GM18868 (cell line): ENCODE results near the gene CFAP99.
A peak's percentile ranks its signal among the peaks of the same experiment; 100 is the strongest.
"Not testable (repeated sequence)": the region's sequence is repeated elsewhere in the genome, so short reads cannot be mapped to it uniquely, and the experiment has no call there.

Experiments
- ATAC-seq: cut with Tn5 transposase; IDR thresholded peaks from one replicate; pipeline ENCODE4 v1.9.1; 2021; ENCODE audit warnings: mild to moderate bottlenecking, moderate library complexity; ENCODE audit not compliant: unreplicated experiment

CFAP99 gene

DNA sequence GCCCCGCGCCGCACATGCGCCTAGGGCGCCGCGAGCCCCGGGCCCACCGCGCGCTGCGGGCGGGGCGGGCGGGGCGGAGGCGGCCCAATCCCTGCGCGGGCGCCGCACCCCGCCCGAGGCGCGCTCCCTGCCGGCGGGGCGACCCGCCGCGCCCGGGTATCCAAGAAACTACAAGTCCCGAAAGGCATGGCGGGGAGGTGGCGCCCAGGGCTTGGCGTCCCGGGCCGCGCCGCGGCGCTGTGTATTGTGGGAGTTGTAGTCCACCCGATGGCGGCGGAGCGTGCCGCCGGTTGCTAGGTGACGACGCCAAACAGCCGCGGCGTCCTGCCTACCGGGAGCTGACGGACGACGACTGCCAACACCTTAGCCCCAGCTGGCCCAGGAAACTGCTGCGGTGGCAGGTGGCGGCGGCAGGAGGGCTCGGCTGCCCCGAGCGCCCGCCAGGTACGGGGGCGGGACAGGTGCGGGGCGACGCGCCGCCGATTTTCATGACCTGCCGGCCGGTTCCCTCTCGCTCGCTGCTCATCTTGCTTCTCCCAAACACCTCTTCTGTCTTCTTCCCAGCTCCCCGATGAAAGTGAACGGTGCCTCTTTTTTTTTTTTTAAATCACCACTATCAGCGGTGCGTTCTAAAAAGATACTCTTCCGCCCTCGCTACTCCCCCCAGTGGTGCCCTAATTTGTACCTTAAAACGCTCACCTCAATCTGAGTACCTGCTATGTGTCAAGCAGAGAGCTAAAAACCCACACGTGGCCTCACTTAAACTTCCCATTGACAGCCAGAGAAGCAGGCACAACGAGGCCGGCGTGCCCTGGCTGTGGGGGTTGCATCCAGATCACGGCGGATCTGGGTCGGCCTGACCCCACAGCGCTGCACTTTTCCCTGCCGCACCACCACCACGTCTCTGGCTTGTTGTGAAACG is at the start of gene CFAP99:
Gene CFAP99 (plus strand): TSS at position 306 of the 922 bp plus-strand sequence.
- peak; percentile 91 for ATAC-seq

DNA sequence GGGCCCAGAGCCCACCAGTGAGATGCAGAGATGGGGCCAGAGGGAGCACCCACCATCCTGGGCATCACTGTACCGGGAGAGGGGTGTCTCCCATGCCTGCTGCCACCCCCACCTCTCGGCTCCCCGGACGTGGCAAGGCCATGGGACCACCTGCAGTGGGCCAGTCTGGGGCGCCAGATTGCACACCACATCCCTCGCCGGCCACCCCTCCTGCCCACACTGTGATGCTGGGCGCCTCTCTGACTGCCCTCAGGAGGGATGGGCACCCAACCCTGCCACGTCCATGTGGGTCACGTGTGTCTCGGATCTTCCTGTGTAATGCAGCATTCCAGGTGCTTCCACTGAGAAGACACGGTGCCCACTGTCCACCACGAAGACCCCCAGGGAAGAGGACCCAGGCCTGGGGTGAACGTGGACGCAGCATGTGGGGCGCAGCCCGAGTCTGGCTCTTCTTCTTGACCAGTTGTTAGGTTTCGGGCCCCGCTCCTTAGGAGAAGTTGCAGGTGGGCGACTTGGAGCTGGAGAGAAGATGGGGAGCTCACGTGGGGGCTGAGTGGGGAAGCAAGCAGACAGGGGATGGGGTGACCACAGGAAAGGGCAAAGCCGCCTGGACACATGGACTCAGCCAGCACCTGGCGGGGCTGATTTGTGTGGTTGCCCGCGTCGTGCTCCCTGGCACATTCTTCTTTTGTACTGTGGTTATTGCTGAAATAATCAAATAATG is 48.0 kb upstream of the CFAP99 start:
- ATAC-seq, result no peak

DNA sequence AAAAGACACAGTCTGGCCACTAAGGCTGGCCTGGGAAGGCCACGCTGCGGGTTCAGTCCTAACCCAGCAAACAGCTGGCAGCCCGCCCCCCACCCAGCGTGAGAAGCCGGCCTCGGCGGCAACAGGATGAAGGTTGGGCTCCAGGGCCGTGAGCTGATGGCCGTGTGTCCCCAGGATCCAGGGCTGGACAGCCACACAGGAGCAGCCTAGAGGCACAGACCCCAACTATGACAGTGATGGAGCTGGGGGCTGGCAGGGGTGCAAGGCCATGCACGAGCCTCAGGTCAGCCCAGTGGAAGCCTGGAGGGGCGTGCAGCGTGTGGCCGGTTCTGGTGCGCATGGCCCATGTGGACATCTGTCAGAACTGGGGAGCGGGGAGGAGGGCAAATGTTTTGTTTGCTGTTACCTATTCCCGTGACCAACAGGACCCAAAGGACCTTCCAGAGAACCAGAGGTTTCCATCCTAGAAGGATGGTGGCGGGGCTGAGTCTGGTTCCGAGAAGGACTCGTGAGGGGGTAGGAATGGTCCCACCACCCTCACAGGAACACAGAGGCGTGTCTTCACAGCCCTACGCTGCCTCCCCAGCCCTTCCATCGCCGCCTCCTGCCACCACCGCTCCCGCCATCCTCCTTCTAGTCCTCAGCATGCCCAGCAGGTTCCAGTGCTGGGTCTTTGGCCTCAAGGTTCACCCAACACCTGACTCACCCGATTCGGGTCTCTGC is 46.8 kb upstream of the CFAP99 start:
- no peak for ATAC-seq

DNA sequence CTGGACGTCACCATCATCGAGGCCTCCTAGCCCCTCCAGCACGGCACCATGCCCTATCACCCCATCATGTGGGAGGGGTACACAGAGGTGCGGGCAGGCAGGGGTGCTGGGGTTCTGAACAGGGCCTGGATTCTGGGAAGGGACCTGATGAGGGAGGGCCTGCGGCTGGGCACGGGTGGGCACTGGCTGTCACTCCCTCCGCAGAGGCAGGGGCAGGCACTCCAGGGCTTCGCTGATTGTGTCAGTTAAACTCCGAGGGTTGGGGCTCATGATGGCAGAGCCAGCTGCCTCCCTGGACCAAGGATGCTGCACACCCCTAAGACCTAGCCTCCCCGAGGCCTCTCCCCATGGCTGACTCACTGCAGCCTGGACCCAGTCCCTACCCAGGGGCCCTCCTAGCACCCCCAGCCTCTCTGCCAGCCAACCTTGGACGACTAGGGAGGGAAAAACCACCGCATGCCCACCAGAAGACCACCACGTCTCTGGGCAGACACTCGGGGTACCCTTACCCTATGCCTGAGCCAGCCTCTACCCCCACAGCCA is 46.2 kb upstream of the CFAP99 start:
- ATAC-seq, result no peak

DNA sequence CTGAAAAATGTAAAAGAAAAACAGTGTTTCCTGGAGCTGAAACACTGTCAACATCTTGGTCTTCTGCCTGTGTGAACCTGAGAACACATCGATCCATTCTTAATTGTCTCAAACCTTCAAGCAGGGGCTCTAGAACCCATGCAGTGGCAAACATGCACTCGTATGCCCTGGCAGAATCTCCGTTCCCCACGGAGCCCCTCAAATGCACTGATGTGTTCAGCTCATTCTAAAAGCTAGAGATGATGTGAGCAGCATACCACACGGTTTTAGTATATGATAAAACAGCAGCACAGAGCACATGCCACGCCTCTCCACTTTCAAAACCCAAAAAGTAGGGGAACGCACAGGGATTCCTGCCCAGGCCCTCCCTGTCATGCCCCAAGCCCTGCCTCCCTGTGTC is 45.2 kb upstream of the CFAP99 start:
- no peak for ATAC-seq

DNA sequence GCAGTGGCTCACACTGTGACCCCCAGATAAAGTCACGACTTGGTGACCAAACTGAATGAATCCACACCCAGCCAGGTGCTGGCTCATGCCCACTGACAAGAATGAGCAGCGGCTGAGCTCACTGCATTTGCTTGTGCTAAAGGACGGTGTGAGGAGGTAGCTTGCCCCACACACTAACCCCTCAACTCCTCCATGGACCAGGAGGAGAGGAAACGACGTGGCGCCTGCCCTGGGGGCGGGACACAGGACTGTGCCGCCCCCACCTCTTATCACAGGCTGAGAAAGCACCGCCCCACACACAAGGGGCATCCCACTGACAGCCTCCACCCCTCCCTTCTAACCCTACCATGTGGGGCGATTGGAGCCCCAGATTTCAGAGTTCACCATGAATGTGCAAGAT is 43.3 kb upstream of the CFAP99 start:
- ATAC-seq, result no peak

DNA sequence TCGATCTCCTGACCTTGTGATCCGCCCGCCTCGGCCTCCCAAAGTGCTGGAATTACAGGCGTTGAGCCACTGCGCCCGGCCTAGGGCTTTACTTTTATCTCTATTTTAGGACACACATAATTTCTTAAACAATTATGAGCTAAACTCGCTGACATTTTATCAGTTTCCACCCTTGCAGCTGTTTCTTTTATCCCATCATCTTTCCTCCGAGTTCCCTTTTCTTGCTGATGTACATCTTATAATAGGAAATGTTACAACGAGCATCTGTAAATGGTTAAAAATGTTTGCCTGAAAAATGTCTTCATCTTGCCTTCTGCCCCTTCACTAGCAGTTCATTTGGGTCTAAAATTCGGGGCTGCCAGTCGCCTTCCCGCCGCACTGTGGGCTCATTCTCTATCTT is 41.5 kb upstream of the CFAP99 start:
- ATAC-seq, result no peak

DNA sequence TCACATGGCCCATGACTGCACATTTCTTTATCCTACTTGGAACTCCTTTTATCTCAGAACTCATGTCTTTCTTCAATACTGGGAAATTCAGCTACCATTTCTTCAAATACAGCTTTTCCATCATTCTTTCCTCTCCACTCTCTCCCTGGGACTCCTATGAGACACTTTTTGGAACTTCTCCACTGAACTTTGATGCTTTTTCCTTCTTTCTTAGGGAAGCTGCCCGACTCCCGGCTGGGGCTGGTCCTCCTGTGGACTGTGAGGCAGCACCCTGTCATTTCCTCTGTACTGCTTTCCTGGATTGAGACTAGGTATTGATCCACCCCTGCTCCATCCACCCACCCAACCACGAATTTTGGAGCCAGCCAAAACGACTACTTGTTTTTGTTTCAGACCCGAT is 40.4 kb upstream of the CFAP99 start:
- no peak for ATAC-seq

DNA sequence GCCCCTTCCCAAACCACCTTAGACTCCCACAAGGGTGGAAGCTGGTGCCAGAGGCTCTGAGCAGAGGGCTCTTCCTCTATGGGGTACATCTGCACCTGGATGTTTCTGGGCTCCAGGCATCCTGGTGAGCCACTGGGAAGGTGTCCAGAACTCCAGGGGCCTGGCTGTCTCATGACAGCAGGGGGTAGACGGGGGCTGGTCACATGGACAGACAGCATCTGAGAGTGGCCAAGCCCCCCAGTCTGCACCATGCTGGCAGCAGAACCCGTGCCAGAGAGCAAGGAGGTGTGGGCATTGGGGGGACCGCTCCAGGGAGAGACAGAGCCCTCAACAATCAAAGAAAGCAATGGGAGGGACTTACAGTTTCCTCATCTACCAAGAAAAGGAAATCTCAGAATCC is 39.9 kb upstream of the CFAP99 start:
- ATAC-seq, result no peak

DNA sequence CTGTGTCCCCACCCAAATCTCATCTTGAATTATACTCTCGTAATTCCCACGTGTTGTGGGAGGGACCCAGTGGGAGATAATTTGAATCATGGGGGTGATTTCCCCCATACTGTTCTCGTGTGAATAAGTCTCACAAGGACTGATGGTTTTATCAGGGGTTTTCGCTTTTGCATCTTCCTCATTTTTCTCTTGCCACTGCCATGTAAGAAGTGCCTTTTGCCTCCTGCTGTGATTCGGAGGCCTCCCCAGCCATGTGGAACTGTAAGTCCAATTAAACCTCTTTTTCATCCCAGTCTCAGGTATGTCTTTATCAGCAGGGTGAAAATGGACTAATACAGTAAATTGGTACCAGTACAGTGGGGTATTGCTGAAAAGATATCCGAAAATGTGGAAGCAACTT is 38.2 kb upstream of the CFAP99 start:
- ATAC-seq, result not testable (repeated sequence)

DNA sequence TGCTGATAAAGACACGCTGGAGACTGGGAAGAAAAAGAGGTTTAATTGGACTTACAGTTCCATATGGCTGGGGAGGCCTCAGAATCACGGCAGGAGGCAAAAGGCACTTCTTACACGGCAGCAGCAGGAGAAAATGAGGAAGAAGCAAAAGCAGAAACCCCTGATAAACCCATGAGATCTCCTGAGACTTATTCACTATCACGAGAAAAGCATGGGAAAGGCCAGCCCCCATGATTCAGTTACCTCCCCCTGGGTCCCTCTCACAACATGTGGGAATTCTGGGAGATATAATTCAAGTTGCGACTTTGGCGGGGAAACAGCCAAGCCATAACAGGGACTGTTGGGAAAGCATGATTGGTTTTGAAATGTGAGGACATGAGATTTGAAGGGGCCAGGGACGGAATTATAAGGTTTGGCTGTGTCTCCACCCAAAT is 36.0 kb upstream of the CFAP99 start:
- not testable (repeated sequence) for ATAC-seq

DNA sequence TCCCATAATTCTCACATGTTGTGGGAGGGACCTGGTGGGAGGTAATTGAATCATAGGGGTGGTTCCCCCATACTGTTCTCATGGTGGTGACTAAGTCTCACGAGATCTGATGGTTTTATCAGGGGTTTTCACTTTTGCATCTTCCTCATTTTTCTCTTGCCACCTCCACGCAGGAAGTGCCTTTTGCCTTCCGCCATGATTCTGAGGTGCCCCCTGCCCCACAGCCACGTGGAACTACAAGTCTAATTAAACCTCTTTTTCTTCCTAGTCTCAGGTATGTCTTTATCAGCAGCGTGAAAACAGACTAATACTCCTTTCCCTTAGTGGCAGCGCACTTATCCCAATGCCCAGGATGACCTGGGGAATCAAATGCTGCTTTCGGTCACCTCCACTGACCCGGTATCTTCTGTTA is 35.5 kb upstream of the CFAP99 start:
- ATAC-seq, result not testable (repeated sequence)

DNA sequence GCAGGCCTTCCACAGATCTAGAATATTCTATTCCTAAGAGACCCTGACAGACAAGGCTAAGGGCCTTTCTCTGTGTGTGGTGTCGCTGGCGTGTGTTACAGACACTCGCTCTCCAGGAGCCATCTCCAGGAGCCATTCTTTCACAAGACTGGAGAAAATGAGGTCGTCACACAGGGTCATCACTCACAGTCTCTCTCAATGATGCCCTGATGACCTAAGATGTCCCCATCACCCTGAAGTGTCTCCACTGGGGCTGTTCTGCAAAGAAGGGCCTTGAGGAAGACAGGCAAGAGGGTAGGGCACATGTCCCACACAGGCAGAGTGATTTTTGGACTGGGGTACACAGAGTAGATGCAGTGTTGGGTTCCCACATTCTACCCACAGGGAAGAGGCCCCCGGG is 35.0 kb upstream of the CFAP99 start:
- no peak for ATAC-seq

DNA sequence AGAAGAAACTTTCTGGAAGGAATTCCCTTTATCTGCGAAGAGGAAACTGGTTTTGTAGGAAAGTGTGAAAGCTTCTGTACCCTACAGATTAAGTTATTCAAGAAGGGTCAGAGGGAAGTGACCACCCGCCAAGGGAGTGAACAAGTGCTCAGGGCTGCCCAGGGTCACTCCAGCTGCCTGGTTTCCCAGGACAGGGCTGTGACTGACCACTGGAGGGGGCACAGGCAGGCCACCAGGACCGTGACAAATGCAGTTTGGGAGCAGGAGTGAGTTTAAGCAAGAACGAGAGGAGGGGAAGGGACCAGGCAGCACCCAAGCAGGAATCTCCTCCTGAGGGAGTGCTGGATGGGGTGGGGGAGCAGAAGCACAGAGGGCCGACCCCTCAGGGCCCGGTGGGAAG is 34.5 kb upstream of the CFAP99 start:
- ATAC-seq, result no peak

DNA sequence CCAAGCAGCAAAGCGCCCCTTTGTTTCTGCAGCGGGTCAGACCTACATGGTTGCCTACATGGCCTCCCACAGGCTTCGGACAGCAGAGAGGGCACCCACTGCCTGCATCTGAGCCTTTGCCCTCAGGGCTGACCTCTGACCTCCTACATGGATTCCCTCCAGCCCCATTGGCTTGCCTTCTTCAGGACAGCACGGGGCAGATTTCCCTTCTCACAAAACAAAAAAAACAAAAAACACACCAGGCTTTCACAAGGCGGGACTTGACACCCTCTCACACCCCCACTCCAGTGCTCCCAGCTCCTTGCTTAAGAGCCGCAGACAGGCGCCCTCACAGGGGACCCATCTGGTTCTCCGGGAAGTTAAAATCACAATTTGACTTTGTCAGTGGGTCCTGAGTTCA is 33.2 kb upstream of the CFAP99 start:
- ATAC-seq, result no peak

DNA sequence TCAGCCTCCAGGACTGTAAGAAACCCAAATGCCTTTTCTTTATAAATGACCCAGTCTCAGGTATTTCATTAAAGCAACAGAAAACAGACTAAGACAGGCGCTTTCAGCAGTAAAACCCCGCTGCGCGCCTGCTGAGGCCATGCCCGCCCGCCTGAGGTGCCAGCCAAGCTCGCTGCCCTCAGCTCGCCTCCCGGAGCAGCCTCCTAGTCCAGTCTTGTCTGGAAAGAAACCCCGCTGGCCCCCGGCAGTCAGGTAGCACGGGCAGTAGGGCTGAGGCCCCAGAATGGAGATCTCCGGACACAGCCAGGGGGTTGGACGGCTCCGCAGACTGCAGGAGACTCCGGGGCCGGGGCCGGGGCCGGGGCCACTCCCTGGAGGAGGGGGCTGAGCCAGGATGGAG is 32.0 kb upstream of the CFAP99 start:
- ATAC-seq, result no peak

DNA sequence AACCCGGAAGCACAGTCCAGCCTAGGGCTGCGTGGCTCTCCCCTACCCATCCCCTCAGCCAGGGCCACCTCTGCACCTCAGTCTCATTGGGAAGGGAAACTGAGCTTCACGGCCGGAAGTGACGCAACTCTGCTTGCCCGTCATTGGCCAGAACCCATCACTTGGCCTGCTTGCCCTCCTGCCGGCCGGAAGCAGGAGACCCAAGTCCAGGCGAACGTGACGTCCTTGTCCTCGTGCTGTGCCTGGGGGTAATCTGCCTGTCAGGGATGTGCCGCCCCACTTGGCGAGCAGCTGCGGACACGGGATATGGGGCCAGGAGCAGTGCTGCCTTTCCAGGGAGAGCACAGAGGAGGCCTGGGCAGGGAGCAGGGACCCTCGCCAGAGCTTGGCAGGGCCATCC is 31.5 kb upstream of the CFAP99 start:
- no peak for ATAC-seq

DNA sequence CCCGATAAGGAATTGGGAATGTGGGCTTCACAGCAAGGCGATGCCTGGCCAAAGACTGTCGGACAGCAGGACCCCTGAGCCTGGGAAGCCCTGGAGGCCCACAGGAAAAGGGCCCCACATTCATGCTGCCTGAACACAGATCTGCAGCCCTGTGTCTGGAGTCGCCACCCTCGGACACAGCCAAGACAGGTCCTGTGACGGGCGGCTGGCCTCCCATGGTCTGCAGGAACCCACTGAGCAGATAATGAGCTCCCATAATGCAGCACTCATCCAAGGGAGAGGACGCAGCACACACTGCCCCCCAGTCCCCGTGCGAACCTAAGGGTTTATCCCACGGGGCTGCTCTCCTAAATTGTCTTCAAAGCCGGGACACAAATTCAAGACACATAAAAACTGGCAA is 30.9 kb upstream of the CFAP99 start:
- ATAC-seq, result no peak

DNA sequence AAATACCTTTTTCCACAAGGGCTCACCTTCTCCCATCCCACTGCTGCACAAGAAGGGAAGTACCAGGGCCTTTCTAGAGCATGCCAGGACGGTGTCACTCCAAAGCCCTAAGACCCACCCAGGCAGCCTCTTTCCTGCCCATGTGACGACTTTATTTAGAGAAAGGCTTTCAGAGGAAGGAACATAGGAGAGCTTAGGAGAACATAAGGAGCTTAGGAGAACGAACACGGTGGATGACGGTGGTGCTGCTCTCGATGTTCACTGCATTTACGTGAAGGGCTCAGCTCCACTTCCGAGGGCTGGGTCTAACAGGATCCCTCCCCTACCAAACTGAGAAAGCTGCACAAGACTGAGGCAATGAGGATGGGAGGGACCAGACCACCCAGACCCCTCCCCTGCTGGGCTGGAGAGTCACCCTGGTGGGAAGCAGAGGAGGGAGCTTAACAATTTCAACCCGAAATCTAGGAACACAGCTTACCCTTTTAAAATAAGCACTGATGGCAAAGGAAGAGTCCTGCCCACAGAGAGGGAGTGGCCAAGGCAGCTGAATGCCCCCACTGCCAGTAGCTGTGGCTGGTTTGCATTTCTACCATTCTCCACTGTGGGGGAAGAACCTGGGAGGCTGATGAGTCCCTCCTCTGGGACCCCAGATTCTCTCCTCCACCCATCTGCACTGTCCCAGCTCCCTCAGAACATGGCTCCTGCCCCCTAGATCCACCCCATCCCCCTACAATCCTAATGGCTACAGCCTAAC is 30.1 kb upstream of the CFAP99 start:
- ATAC-seq, result no peak

DNA sequence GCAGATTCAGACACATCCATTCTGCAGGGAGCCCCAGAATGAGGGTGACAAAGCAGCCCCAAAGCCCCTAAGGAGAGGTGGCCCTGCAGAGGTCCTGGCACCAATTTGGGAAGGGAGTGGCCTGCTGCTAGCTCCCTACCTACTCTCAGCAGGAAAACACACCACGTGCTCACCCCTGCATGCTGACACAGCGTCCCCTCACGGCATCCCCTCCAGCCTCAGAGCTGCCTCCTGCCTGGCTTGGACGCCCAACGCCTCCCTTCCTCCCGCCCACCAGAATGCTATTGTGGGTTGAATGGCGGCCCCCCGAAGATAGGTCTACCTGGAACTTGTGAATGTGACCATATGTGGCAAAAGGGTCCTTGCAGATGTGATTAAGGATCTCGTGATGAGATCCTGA is 29.1 kb upstream of the CFAP99 start:
- ATAC-seq, result no peak

DNA sequence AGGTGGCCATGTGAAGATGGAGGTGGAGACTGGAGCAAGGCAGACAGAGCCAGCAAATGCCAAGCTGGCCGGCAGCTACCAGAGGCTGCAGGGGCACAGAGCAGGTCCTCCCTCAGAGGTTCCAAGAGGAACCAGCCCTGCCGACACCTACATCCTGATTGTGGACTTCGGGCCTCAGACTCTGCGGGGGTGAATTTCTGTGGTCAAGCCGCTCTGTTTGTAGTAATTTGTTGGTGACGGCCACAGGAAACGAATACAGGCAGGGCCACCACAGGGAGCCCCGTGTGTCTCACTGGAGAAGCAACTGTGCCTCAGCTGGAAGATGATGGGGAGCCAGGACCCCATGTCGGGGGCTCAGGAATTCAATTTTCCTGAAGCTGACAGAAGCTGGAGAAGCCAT is 28.6 kb upstream of the CFAP99 start:
- no peak for ATAC-seq
